Fibroblast of skin of back (primary cell): Measurements from ENCODE around the gene CRIP2.

Experiments
- DNase-seq: peaks from one replicate; pipeline ENCODE4 v3.0.0-alpha.2; 2013

CRIP2 gene

DNA sequence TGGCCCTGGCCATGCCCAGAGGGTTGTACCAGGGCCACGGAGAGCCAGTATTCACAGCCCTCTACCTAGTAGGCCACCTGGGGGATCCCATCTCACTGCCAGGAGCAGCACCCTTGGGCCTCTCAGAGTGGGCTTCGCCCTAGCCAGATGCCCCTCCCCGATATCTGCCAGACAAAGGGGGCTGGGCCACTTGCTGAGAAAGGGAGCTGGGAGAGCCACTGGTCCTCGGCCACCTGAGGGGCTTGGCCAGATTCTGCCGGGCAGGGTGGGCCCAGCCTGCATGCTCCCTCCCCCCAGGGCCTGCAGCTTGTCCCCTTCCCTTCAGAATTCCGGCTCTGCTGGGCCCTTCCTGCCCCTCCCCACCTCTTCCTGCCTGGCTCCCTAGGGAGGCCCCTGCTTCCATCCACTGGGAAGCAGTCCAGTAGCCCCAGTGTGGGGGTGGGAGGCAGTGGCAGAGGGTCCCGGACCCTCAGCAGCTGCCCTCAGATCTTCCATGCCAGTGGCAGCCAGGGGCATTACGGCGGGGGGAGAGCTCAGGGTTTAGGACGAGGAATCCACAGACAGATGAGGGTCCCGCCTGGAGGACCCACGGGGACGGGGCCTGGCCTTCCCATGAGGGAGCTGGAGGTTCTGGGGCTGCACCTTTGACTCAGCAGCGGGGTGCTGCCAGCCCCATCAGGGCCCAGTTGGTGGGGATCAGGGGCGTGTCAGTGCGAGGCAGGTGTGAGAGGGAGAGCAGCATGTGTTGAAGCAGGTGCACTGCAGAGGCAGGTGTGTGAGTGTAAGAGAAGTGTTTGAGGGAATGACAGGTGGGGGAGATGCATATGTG, 2.4 kb downstream of the CRIP2 start:
- no peak for DNase-seq

DNA sequence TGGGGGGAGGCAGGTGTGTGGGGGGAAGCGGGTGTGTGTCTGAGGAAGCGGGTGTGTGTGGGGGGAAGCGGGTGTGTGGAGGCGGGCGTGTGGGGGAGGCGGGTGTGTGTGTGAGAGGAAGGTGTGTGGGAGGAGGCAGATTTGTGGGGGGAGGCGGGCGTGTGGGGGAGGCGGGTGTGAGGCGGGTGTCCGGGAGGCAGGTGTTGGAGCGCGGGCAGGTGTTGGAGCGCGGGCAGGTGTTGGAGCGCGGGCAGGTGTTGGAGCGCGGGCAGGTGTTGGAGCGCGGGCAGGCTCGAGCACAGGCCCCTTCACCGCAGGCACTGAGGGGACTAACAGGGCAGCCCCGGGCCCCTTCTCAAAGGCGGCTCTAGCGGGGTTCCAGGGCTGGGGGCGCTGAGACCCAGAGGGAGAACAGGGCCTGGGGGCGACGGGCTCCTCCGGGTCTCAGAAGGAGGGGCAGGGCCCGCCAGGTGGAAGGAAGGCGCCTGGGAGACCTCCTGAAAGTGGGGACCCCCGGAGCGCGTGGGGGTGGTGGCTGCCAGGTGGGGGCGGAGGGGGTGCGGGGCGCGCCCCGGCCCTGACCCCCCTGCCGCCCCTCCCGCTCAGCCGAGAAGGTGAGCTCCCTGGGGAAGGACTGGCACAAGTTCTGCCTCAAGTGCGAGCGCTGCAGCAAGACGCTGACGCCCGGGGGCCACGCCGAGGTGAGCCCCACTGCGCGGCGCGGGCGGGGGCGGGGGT, 3.2 kb downstream of the CRIP2 start:
- no peak for DNase-seq

DNA sequence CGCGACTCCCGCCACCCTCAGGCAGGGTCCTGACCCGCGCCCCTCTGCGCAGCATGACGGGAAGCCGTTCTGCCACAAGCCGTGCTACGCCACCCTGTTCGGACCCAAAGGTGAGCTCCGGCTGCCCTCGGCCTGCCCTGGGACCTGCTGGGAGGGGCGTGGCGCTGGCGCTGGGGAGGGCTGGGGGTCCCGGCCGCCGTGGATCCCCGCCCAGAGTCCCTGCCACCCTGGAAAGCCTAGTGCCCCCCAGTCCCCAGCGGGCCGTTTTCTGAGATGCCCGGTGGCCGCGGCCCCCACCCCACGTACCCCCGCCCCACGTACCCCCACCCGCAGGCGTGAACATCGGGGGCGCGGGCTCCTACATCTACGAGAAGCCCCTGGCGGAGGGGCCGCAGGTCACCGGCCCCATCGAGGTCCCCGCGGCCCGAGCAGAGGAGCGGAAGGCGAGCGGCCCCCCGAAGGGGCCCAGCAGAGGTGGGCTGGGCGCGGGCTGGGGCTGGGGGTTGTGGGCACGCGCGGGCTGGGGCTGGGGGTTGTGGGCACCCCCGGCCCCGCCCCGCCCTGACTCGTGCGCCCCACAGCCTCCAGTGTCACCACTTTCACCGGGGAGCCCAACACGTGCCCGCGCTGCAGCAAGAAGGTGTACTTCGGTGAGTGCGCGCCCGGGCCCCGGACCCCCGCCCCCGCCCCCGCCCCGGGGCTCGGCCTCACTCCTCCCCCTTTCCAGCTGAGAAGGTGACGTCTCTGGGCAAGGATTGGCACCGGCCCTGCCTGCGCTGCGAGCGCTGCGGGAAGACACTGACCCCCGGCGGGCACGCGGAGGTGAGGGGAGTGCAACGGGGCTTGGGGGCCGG, 4.0 kb downstream of the CRIP2 start:
- DNase-seq = no peak

DNA sequence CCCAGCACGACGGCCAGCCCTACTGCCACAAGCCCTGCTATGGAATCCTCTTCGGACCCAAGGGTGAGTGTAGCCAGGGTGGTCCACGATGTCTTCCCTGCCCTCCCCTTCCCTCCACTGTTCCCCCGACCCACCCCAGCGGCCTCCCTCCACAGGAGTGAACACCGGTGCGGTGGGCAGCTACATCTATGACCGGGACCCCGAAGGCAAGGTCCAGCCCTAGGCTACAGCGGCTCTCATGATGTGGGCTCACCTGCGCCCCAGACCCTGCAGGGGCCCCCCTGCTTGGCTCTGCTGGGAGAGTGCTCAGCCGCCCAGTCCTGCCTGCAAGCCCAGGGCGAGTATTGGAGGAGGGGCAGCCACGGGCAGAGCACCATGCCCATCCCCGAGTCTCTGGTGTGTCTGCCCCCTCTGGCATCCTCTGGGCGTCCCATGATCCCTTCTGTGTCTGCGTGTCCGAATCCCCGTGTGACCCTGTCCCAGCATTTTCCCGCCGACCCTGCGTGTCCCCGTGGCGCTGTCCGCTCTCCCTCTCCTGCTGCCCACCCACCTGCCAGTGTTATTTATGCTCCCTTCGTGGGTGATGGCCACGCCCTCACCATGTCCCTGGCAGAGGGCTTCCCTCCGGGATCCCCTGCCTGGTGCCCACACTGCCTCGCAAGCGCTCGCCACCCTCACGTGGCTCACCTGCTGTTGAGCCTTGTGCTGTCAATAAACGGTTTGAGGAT, 5.0 kb downstream of the CRIP2 start:
- DNase-seq = no peak

DNA sequence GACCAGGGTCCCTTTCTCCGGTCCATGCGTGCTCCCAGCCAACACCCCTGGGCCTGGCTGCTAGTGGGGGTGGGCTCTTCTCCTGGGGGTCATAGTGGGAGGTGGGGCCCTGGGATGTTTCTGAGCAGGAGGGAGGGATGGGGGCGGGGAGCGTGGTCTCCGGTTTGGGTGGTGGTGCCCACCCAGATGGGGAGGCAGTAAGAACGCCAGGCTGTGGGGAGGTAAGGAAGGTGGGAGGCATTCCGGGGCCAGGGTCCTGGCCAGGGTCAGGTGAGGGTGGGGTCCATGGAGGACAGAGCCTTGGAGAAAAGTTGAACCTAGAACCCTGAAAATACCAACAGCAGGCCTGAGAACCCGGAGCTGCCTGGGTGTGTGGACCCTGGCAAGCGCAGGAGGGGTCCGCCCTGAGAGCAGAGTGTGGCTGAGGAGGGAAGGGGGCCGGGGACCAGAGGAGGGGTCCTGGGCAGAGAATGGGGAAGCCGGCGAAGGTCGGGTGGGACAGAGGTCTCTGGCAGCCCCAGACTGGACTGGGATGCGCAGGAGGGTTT, 5.7 kb downstream of the CRIP2 start:
- no peak for DNase-seq

DNA sequence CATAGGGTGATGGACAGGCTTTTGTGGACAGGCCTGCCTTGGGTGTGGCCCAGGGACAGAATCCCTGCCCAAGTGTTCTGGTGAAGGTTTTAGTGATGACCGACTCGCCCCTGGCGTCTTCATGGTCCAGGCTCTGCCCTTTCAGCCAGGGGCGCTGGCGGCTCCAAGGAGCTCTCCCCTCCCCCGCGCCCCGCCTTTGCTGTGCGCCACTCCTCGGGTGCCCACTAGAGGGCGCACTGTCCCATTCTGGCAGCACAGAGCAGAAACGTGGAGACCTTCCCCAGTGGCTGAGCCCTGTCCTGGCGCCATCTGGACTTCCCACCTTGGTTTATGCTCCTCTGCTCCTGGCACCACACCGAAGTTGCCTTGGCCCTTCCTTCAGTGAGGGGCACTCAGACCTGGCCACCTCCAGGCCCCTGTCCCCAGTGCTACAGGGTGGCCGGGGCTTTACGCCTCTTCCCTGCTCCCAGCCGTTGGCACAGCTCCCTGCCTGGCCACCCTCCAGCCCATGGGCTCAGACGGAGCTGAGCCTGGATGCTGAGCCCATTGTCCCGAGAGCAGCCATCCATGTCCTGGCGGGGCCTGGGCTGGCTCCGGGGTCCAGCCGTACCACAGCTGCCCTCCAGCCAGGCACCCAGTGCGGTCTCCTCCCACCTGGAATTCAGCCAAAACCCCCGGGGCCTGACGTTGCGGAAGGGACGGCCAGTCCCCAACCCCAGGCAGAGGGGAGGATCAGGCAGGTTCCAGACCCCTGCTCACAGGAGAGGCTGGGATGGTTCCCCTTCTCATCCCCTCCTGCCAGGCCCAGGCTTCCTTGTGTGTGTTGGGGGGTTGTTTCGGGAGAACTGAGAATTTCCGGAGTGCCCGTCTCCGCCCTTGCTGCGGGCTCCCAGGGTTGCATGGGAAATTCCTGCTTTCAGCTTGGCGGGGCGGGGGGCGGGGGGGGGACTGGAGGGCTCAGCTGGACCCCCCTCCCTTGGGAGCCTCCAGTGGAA, 6.5 kb downstream of the CRIP2 start:
- DNase-seq = peak; percentile 84

DNA sequence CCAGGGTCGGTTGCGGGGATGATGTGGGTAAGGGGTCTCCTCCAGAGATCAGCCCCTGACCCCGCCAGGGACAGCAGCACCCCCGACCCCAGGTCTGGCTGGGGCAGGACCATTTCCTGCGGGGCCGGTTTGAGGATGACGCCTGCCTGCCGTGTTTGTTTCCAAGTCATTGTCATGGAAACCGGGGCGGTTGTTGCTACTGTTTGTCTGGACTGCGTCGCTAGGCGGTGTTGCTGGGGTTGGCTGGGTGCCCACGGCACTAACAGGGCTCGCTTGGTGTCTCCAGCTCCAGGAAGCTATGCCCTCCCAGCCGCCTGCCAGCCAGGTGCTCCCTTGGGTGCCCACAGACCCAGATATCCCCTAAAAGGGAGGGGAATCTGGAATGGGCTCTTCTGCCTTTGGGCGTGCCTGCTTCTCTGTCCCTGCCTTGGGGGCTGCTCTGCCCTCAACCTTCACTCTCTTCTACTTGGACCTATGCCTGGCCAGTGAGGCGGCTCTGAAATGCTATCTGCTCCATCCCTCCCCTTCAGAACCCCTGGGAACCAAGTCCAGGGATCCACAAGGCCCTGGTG, 7.4 kb downstream of the CRIP2 start:
- peak; percentile 97 for DNase-seq

DNA sequence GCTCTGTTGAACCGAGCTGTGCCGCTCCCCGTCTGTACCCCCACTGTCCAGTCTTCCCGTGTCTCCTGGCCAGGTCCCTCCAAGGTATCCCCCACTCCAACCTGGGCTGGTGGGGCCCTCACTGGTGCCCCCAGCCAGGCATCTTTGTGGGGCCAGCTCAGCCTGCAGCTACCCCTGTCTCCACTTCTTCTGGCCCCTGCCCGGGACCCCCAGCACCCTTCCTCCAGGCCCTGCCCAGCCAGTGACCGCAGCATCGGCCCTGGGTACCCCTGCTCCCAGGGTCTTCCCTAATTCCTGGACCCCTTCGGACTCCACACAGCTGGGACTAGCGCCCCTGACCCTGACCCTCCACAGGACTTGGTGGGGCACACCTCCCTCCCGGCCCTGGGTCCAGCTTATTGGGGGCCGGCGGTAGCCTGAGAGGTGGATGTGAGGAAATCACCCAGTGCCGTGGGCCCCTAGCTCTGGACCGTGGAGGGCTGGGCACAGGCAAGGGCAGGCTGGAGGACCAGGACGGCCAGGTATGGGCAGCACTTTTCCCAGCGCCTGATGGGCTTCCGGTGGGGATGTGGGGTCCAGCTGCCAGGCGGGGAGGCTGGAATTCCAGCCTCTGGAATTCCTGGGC, 8.0 kb downstream of the CRIP2 start:
- DNase-seq = no peak

DNA sequence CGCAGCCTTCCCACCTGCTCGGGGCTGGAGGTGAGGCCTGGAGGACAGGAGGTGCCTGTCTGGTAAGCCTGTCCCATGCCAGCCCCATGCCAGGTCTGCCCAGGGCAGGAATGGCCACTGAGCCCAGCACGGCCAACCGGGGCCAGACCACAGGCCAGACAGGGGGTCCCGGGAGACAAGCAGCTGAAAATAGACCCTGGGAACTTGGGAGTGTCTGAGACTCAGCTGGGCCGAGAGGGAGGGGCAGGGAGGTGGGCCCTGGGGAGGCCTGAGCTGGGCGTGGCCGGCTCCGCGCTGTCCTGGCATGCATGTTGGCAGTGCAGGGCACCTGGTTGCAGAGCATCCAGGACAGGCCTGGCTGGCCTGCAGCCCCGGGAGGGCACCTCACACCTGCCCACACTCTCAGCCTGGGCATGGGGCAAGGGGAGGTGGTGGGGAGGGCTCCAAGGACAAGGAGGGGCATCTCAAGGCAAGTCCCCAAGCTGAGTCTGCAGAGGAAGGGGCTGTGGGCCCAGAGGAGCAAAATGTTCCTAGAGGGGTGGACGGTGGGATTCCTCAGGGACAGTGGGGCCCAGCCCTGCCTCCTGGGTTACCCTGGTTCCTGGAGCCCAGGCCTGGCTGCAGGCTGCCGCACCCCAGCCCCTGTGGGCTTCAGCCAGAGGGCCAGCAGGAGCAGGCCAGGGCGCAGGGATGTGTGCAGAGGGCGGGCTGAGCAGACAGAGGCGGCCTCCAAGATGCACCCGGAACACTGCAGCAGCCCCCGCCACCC, 8.9 kb downstream of the CRIP2 start:
- DNase-seq = peak; percentile 26

DNA sequence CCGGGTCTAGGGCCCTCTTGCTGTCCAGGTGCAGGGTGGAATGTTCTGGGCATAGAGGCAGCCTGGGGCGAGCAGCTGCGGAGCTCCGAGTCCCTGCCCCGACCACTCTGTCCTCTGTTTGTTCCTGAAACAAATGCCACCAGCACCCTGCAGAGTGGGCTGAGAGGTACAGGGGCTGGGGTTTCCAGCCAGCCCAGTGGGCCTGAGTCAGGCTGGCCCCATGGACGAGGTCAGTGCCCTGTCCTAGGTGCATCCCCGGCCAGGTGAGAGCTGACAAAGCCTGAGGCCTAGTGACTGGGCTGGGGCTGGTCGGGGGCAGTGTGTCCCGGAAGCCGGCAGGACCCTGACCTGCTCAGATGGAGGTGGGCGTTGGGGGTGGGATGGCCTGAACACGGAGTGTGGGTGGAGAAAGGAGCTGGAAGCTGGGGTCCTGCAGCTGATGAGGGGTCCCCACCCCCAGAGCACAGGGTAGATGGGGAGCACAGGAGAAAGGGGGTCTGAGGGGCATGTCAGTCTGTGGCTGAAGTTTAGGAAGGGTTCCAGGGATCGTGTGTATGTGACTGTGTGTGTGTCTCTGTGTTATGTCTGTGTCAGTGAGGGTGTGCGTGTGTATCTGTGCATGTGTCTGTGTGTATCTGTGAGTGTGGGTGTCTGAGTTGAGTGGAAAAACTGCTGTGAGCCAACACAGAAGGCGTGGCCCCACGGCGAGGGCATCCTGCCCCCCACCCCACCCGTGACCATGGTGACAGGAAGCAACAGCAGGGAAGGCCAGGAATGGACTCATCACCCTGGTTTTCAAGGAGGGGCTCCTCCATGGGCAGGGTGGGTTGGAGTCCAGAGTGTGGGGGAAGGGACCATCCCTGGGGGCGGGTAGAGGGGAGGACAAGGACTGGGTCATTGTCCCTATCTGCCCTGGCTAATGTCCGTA, 9.7 kb downstream of the CRIP2 start:
- DNase-seq = peak; percentile 45

DNA sequence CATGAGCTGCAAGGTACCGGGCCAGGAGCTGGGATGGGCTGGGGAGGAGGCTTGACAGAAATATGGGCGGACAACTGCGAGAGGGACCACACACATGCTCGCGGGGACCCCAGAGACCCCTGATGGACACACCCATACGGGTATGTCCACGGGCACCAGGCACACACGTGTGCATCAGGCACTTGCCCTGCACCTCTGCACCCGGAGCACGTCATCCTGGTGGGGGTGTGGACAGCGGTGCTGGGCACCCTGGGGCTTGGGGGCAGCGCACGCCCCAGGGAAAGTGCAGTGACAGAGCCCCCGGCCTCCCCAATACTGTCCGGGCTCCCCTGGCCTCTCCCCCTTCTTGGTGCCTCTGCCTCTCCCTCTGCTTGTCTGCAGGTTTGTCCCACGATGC, 10.4 kb downstream of the CRIP2 start:
- no peak for DNase-seq

DNA sequence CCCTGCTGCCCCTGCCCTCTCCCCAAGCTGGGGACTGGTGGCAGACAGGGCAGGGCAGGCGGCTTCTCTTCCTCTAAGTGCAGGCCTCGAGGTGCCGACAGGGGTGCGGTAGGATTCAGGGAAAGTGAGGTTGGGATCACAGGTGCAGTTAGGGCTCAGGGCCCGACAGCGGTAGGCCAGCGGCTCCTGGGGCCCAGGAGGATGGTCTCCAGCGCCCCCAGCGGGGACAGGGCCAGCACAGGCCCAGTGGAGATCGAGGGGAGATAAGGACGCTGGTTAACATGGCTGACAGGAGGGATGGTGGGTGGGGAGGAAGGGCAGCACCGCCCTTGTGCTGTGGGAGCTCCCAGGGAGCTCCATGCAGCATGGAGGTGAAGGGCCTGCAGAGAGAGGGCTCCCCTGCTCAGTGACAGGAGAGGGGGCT, 11.1 kb downstream of the CRIP2 start:
- DNase-seq = peak; percentile 39

DNA sequence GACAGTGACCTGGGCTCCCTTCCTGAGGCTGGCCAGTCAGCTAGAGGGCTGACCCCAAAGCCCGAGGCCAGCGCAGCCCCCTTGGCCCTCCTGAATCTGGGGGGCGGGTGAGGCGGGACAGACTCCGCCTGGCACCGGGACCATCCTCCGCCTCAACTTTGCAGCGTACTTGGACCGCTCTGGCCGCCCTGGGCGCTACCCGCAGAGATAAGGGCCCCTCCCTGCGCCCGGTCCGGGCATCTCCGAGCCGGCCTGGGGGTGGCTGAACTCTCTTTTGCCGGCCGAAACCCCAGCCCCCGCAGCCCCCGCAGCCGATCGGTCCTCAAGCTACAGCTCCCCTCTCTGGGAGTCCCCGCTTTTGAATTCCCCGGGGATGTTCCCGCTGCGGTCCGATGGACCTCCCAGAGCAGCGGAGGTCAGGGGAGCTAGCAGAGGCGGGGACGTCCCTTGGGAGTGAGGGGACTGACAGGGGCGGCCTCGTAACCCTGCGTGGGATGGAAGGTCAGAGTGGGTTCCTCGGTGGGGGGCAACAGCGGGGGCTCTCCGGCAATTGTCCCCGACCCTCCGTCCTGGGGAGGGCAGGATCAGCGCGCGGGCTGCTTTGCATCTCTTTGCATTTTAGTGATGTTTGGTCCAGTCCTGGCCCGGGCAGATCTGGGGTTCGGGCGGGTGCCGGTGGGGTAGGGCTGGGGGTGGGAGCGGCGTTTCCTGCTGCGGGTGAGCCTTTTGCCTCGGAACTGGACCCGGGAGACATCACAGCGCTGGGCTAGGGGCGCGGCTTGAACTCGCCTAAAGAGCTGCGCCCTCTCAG, 11.7 kb downstream of the CRIP2 start, which contains the start of gene CRIP1:
Gene CRIP1, plus strand, starts transcription at position 724 of the 811 bp plus-strand sequence. CDS start 374 bp downstream, outside the sequence.
- DNase-seq = no peak

DNA sequence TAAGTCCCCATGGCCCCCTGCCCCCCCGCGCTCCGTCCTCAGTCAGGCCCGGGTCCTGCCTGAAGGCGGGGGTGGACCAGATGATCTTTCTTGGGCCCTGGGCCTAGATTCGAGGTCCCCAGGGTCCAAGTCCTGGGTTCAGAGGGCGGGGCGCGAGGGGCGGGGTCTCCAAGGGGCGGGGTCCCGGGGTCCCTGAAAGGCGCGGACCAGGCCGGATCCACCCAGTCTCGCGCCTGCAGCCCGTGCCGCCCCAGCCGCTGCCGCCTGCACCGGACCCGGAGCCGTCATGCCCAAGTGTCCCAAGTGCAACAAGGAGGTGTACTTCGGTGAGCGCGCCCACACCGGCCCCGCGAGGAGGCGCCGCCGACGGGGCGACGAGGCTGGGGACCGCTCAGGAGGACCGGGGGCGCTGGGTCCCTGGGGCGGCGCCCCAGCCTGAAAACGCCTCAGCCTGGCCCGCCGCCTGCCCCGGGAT, 12.4 kb downstream of the CRIP2 start:
- DNase-seq = no peak

DNA sequence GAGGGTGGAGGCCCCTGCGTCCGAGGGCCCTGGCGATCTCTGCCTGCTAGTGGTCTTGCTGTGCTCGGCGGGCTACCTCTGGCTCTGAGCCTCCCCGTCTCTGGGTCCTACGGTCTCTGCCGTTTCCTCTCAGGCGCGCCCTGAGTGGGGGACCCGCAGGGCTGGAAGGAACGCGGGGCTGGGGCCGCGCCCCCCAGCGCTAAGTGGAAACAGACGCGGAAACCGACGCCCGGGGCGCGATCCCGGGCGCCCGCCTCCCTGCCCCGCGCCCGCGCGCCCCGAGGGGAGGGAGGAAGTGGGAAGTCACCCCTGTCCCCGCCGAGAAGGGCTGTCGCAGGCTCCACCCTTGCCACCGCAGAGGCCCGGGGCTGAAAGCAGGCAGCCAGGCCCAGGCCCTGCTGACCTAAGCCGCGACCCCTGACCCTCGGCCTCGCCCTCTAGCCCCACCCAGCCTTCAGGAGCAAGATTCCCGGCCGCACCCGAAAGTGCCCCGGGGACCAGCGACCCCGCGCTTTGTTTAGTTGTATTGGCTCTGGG, 12.9 kb downstream of the CRIP2 start:
- no peak for DNase-seq
